Activated T-helper 9 cell treated with anti-CD3 and anti-CD28 coated beads, Interleukin-2, amount 50 U/mL, for 16 hours (primary cell): ENCODE measurements around the gene SERBP1.
"Not testable (repeated sequence)": the region's sequence is repeated elsewhere in the genome, so short reads cannot be mapped to it uniquely, and the experiment has no call there.

ENCODE experiments used
- DNase-seq: peaks from one replicate; pipeline ENCODE4 v3.0.0-alpha.2; 2020; ENCODE audit warnings: low read depth

SERBP1 gene

DNA sequence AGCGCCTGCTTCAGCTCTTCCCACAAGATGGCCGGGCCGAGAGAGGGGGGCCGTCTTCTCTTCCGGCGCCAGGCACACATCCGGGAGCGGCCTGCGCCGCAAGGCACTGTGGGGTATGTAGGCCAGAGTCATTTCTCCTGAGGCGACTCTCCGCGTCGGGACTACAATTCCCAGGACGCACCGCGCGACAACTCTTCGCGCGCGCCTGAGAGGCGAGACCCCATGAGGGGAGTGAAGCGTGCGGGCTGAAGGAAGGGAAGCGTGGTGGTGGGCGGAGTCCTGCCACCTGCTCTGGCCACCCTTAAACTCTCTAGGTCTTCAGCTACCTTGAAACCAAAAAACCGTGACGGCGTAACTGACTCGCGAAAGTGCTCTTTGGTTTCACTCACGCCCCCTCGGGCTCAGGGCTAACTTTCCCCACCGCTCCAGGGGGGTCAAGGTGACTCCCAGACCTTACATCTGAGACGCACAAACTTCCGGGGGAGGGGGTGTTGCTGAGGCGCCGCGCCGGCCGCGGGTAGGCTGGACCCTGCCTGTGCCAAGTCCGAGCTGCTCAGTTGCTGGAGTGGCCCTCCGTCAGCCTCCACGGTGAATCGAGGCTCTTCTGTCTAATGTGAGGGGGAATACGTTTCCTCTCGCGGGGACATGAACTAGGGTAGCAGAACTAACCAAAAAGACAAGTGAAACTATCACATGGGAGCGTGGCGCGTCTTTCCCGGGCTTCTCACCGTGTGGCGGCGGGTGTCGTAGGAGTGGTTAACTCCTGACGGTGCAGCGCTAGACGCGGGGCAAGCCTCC lies at the start of gene SERBP1:
Gene SERBP1 (minus strand): TSS at position 45 of the 798 bp plus-strand sequence. CDS start 102 bp downstream, outside the sequence.
- DNase-seq, result peak; percentile 94

DNA sequence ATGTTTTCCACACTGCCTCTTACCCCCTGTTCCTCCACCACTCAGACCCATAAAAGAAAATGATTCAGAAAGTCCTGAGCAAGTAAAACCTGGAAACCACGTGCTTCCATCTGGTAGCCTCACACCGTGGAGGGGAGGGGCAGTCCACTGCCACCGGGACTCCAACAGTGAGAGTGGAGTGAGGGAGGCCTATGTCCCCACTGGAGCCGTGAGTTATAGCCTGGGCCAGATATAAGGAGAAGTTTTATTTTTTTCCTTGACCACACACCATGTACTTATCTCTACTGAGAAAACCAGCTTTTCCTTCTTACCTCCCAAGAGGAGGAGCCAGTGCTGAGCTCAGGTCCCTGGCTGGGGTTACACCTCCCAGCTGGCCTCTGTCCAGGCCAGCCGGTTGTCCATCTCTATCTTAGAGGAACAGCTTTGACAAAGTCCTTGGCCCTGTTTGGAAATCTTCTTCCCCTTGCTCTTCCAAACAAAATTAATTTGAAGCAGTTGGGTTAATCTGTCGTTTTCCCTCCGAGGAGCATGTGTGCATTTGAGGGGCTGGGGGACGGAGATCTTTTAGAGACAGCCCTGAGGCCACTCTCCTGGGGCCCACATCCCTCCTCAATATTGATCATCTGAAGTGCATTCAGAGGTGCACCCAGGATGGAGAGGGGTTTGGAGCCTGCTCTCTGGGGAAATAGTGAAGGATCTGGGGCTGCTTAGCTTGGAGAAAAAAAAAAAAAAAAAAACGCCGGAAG lies 49.1 kb upstream of the SERBP1 start:
- no peak for DNase-seq

DNA sequence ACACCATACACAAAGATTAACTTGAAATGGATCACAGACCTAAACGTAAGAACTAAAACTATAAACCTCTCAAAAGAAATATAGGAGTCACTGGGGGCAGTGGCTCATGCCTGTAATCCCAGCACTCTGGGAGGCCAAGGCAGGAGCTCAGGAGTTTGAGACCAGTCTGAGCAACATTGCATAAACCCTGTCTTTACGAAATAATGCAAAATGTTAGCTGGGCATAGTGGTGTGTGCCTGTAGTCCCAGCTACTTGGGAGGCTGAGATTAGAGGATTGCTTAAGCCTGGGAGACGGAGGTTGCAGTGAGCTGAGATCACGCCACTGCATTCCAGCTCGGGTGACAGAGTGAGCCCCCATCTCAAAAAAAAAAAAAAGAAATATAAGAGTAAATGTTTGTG lies 46.7 kb upstream of the SERBP1 start:
- DNase-seq, result no peak

DNA sequence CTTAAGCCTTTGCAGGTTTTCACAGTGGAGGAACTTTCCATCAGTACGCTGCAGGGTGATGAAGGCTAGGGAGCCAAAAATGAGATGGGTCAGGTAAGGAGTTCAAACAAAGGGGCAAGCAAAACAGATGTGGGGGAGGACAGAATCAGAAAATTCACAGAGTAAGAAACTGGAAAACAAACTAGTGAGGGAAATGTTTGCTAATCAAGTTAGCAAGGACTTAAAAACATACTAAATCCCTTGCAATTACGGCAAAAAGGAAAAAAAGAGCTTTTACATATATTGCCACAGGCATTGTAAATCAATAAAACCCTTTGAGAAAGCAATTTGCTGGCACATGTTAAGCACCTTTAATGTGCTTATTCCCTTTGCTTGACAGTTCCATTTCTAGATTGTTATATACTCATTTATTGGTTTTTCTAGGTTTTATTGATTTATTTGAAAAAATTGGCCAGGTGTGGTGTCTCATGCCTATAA lies 45.8 kb upstream of the SERBP1 start:
- no peak for DNase-seq

DNA sequence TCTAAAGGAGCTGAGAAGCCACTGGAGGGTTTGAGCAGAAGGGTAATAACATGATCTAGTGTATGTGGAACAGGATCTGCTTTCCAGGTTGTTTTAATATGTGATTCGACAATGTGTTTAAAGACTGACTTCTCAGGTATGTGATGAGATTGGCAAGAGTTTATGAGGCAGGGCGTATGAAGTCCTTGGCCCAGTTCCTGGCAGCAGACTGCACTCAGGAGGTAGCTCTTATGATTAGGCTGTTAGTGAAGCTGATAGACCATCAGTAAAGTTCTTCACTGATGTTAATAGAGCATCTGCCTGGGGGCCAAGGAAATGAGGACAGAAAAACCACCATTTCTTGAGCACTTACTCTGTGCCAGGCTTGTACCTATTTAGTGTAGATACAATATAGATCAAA lies 41.9 kb upstream of the SERBP1 start:
- DNase-seq, result no peak

DNA sequence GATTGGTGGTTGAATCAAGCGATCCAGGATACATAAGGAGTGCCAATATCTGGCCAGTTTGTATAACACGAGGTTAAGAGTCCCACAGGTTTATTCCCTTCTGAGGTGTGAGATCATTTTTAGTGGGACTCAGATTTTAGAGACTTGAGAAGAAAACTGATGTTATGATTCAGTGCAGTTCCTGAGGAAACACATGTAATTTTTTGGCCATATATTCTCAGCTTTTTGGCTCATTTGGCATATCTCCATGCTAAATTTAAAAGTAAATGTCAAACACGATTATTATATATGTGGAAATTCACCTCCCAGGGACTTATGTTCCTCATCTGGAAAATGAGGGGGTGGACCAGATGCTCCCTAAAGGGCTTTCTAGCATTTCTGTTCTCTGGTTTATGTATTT lies 39.2 kb upstream of the SERBP1 start:
- DNase-seq, result no peak

DNA sequence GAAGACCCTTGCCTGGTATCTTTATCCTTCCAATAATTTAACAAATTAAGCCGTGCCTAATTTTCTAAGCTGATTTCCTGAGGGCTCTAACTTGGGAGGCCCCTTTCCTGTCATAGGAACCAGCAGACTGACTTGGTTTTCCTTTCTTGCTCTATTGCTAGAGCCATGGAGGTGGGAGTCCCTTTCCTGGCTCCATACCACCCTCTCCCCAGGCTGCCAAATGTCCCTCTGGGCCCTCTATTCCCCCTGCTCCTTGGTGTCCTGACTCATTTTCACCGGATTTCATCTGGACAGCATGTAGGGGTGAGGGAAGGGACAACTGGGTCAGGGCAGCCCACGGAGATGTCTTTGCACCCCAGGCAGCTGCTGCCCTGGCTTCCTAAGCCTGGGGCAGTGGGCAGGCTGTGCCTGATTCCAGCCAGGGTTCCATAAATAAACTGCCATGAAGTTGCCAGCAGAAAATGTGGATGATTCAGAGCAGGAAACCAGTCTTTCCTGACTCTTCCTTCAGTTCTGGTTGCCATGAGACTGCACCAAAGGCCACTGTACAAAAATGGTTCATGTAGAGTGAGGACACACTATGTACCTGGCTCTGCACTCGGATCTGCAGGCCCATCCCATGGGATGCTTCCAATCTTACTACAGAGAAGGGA lies 38.0 kb upstream of the SERBP1 start:
- no peak for DNase-seq

DNA sequence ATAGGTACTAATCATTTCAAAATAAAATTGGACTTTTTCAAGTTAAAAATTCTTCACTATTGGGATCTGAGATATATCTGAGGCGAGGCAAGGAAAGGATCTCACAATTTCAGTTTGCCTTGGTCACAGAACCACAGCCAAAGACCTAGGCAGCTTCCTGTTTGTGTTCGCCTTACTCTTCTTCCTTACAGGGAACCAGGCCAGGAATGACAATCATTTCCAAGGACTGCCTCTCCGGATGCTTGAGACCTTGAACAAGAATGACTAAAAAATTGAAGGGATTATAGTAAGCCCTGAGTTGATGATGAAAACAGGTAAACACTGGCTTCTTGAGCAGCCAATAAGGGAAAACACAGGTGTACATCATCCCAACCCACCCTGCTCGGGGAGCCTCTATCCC lies 35.2 kb upstream of the SERBP1 start:
- DNase-seq, result no peak

DNA sequence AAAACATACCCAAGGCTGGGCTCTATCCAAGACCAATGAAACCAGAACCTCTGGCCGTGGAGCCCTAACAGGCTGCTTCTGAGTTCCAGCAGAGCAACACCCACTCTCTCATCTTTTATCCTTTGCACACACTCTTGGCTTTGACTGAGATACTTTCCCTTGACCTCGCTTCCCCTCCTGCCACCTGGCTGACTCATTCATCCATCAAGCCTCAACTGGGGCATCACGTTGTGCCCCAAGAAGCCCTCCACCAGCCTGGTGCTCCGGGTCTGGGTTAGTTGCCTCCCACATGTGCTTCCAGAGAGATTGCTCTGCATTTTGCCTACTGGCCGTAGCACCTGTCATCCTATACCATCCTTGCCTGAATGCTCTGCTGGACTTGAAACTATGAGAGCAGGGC lies 34.5 kb upstream of the SERBP1 start:
- DNase-seq, result no peak

DNA sequence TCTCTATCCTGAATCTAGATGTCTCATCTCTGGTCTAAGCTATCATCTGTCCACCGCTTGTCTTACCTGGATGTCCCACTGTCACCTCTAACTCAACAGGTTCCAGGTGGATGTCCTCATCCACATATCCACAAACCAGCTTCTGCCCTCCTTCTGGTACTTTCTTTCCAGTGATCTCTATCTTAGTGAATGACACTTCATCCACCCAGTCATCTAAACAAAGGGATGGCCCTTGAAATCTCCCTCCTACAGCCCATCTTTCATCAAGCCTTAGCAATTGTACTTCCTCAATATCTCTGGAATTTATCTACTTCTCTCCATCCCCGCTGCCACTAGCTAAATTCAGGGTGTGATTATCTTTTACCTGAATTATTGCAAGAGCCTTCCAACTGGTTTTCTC lies 33.9 kb upstream of the SERBP1 start:
- no peak for DNase-seq

DNA sequence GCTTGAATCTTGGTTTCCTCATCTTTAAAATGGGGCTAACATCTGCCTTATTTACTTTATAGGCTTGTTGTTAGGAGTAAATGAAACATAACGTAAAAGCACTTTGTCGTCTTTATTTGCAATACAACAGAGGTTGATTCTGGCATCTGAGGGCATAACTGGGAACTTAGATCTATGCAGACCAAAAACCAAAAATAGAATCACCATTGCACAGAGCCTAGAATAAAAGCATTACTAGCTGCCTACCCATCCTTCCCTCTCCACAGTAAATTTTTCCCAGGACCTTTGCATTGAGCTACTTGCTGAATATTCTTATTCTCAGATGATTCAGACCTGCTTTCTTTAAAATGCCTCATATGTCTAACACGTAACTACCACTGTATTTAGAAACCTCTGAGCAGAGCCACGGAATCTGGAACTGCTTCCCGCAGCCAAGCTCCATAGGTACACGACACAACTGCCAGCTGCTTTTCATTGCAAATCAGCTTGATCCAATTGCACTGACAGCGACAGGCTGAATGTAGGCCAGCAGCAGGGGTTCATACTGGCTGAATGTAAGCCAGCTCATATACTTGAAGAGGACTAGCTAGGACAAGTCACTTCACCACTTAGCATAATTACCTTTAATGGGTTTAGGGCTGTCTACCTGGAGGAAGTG lies 33.2 kb upstream of the SERBP1 start:
- DNase-seq, result no peak

DNA sequence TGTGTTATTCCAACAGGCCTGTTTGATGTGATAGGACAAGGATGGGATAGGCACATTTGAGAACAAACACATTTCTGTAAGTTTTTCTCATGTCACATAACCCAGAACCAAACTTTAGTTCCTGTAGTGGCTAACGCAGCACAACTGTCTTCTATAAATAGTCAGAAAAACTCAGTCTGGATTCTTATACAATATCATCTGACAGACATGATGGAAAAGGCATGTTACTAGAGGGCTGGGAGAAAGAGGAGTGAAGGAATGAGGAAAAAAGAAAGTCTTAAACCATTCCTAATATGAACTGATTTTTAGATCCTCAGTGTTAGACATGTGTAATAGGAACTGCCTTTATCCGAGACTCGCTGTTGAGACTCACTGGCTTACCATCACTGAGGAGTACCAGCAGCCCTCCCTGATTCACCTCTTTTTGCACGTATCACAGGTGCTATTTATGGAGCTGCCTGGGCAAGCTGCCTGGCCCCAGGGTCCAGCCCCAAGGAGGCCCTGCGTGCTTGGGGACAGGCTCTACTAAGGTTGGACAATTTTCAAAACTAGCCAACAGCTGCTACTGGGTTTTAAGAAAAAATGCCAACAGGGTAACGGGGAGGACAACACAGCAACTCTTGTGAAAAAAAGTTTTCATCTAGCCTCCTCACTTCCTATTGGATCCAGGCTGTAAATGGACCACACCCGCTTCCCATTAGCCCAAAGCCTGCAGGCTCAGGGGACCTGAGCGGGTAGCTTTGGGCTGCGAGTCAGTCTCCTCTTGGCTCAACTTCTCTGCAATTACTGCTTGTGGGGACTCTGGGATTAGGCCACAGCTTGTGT lies 30.7 kb upstream of the SERBP1 start:
- DNase-seq, result no peak

DNA sequence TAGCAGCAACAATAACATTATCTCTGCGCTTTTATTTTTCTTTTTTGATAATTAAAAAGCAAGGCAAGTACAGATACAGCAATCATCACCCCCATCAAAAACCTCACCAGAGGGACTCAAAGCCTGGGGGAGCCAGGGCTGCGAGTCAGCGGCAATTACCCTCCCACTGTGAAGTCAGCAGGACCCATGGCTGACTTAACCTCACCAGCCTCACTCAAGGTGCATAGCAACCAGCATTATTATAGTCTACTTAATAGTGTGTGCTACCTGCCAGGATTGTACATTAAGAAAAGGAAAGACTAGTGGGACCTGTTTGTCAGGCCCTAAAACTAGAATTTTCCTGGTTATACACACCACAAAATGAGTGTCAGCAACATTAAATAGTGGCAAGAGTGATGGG lies 28.9 kb upstream of the SERBP1 start:
- DNase-seq, result no peak

DNA sequence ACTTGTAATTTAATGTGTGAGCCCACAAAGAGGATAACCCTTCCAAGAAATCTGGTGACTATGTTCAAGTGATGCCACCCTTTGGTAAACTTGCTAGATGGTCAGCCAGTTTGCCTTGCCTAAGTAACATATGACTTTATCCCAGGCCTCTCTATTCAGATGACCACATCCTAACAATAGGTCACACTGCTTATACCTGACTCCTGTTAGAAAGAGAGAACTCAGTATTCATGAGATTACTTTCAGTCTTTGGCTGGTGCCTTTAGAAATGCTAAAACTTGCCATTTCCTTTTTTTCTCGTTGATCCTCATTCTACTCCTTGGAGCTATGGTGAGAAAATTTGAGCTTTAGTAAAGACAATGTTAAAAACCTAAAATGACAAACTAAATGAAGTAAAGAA lies 28.5 kb upstream of the SERBP1 start:
- DNase-seq, result no peak

DNA sequence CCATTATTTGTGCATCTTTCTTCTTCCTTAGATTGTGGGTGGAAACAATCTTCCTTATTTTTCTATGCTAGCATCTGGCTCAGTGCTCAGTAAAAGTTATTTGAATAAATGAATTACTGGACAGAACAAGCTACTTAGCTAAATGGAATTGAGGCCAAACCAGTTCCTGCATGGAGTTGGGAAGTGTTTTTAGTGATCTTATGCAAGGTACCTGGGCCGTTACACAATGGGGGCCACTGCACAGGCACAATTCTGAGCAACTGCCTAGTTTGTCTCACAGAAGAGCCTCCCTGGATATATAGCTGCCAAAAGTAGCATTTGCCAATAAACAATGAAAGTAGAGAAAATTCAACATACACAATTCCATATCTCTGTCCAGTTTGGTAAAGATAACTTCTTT lies 27.0 kb upstream of the SERBP1 start:
- DNase-seq, result no peak

DNA sequence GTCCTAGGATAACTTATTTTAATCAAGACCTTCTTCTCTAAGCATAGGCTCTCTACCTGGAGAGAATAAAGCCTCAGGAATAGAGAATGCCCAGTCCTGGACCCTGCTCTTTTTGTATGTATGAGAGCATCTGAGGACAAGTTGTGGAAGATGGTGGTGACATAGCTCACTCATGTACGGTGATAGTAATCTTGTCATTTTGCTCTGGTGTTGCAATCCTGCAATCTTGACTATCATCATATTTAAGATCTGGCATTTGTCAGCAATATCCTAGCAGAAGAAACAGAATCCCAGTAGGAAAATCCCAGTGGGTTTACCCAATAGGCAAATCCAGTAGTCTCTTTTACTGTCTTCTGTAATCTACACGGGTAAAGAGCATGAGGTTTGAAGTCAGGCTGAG lies 21.6 kb upstream of the SERBP1 start:
- no peak for DNase-seq

DNA sequence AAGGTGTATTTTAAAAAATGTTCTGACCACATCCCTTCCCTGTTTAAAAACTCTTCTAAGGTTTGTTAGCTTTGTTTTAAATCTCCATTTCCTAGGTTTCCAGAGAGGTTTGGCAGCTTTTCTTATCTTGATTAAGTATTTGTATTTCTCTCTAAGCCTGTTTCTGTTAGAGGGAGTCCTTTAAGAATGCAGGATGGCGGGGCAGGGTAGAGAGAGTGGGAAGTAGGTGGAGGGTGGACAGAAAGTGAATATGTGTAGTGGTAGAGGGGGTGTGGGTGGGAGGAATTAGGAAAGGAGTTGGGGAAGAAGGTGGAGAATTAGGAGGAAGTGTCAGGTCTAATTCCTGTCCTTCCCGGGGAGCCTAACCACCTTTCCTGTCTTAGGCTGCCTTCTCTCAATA lies 21.2 kb upstream of the SERBP1 start:
- DNase-seq, result no peak

DNA sequence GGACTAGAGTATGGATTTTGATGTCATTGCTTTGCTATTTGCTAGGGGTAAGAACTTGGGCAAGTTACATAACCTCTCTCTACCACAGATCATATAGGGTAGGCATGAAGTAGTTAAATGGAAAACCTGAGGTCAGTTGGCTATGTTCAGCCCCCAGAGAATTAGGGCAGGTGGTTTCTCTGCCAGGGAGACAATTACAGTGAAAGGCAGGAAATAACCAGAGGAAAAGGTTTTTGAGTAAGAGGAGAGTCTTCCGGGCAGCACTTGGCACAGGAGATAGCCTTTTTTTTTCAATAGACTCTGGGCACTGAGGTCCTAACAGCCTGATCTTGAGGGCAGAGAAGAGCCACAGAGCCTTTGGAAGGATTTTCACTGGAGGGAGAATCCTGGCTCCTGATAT lies 16.7 kb upstream of the SERBP1 start:
- no peak for DNase-seq

DNA sequence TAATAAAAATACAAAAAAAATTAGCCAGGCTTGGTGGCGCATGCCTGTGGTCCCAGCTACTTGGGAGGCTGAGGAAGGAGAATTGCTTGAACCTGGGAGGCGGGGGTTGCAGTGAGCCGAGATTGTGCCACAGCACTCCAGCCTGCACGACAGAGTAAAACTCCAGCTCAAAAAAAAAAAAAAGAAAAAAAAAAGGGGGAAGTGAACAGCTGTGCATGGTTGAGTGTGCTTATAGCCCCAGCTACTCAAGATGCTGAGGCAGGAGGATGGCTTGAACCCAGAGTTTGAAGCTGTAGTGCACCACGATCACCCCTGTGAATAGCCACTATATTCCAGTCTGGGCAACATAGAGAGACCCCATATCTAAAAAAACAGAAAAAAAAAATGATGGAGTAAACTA lies 15.8 kb upstream of the SERBP1 start:
- DNase-seq, result not testable (repeated sequence)

DNA sequence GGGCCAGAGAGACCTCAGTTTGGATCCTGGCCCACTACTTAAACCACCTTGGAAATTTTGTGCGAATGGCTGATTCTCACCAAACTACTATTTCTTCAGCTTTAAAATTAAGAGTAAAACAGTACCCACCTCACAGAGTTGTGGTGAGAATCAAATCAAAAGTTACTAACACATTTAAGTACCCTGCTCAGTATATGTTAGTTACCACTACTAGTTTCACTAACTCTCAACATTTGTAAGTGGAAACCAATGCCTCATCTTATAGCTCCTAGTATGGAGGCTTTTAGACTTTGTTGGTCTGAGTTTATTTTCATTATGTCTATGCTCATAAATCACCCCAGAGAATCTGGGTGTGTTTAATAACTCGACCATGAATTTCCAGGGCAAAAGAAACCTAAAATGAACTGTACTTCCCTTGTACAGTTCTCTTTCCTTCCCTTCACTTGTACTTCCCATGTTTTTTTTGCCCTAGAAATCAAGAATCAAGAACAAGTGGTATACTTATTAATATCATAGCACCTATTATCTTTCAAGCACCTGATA lies 11.6 kb upstream of the SERBP1 start:
- DNase-seq, result no peak

DNA sequence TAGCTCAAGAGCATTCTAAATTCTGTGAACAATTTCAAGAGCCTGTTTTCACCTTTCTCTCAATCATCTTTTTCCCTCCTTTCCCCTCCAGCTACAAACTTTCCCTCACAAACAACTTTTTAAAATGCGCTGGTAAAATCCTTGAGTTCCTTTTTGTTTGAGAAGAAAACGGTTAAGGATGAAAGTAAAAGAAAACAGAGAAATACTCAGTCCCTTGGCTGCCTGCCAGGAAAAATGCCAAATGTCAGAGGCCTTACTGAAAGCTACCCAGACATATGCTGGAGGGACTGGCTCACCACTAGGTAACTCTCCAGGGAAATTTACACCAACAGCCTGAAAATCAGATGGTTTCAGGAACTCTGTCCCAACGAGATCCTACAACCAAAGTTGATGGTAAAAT lies 11.0 kb upstream of the SERBP1 start:
- no peak for DNase-seq
